Esophagus squamous epithelium (tissue), 5 donors: Measurements from ENCODE around the gene NID1. TPM values are rescaled to one million over a fixed set of nuclear protein-coding genes. Genes with fewer than 3 reads are reported as not detected.
A peak's percentile ranks its signal among the peaks of the same experiment; 100 is the strongest.

ENCODE experiments used
- DNase-seq: peaks from one replicate; lab custom pipeline; 2025; lab: John Stamatoyannopoulos, UW
- H3K27ac ChIP-seq, 4 donors: fragments of 200-600 bp; sonication (generic); one replicate each; pipeline ENCODE4 v1.5.1; 2016 to 2019; ENCODE audit warnings: mild to moderate bottlenecking in 1 of 4
- H3K27me3 ChIP-seq, 4 donors: fragments of 200-600 bp; sonication (generic); 1 replicate in 3 of 4; 2 replicates in 1 of 4; pipeline versions ENCODE4 v1.5.1 to v1.6.0; 2017 to 2021; ENCODE audit warnings: antibody characterized with exemption in 1 of 4
- H3K36me3 ChIP-seq, 3 donors: fragments of 200-600 bp; sonication (generic); one replicate each; pipeline ENCODE4 v1.5.1; 2016 to 2019
- H3K4me1 ChIP-seq, 3 donors: fragments of 200-600 bp; sonication (generic); one replicate each; pipeline ENCODE4 v1.5.1; 2017 to 2019
- H3K4me3 ChIP-seq, 4 donors: fragments of 200-600 bp; sonication (generic); 1 replicate in 3 of 4; 2 replicates in 1 of 4; pipeline ENCODE4 v1.5.1; 2016 to 2019; ENCODE audit warnings: mild to moderate bottlenecking in 2 of 4, moderate library complexity in 1 of 4
- H3K9me3 ChIP-seq, 3 donors: fragments of 200-600 bp; sonication (generic); one replicate each; pipeline ENCODE4 v1.5.1; 2016 to 2019
- CTCF ChIP-seq, 6 experiments: fragments of 450-650 bp in 4 of 6; fragments of 200-600 bp in 2 of 6; sonication (generic) in 2 of 6; IDR thresholded peaks; one replicate each; pipeline ENCODE4 v1.5.1; 2016 to 2019; ENCODE audit warnings: antibody characterized with exemption in 6 of 6, mild to moderate bottlenecking in 4 of 6, moderate library complexity in 4 of 6
- POLR2A ChIP-seq, 4 donors: fragments of 450-650 bp; IDR thresholded peaks; one replicate each; pipeline ENCODE4 v1.6.1; 2017; ENCODE audit warnings: antibody characterized with exemption in 4 of 4, mild to moderate bottlenecking in 4 of 4, moderate library complexity in 3 of 4
- WGBS, 2 donors: methylation state at CpG; one replicate each; pipeline ENCODE4 v1.1.5; 2018; 5-methylcytosine and 5-hydroxymethylcytosine counted together
- intact Hi-C: fragments of 100-400 bp; cut with DNase I; formaldehyde crosslinking; loops from one replicate; pipeline ENCODE4 v1.15.0; 2022
- total RNA-seq, 4 donors: library from RNA; depleted of rRNA; stranded (reverse); fragments of >200 nt; gene quantifications; one replicate each; pipeline ENCODE4 v1.1.0, GENCODE V29; 2016
- donor health status: DM: yes; HTN: yes; CAD: no.

NID1 gene
- total RNA-seq, 4 donors from 2014 or later: 3.6 to 120 (median 28.5) TPM

- 66% methylated on average over 9 of the region's 9 CpGs for WGBS, 2 donors
- intact Hi-C loops: no loop called here
- no peak overlapping the region for H3K27ac ChIP-seq
- H3K9me3 ChIP-seq: no peaks in the 10 kb centered on the region
- H3K4me3 ChIP-seq: no peak overlapping the region
- DNase-seq: no peak
- peaks cover 0 to 25% (median 10%) of the 10 kb centered on the region in 3 donors for H3K4me1 ChIP-seq
- no peaks in the 10 kb centered on the region for H3K36me3 ChIP-seq
- TF ChIP-seq CTCF (IDR thresholded peaks at IDR 0.05) (no peak), POLR2A (IDR thresholded peaks at IDR 0.05) (no peak)
- no peaks in the 10 kb centered on the region for H3K27me3 ChIP-seq
Observed at GRCh38 chr1:235943581-235944114, 121.2 kb downstream of the NID1 start.

DNA sequence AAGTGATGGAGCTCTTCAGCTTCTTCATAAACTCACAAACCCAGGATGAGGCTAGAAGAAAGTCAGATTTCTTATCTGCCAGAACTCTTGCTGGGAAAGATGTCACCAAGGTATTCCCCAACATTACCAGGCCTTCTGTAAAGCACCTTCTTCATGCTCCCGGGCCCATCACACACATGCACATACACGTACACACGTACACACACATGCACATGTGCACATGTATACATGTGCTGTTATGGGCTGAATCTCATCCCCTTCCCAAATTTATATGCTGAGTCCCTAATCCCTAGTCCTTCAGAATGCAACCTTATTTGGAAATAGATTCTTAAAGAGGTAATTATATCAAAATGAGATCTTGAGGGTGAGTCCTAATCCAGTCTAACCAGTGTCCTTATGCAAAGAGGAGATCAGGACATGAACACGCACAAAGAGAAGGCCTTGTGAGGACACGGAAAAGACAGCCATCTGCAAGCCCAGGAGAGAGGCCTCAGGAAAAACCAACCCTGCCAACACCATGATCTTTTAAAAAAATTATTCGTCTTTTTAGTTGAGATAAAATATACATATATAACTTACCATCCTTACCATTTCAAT lies 121.8 kb downstream of the NID1 start:
- Histone ChIP-seq H3K4me1 (peaks cover 0 to 30% (median 10%) of the 10 kb centered on the region in 3 donors), H3K4me3 (no peak overlapping the region), H3K27me3 (no peaks in the 10 kb centered on the region), H3K36me3 (no peaks in the 10 kb centered on the region), H3K27ac (peak overlapping the region in 1 of 4 donors; percentile 50), H3K9me3 (no peaks in the 10 kb centered on the region)
- DNase-seq: no peak
- intact Hi-C loops: no loop called here
- TF ChIP-seq CTCF (IDR thresholded peaks at IDR 0.05) (no peak), POLR2A (IDR thresholded peaks at IDR 0.05) (no peak)
- WGBS, 2 donors: 70 to 92% methylated on average over 6 of the region's 6 CpGs

DNA sequence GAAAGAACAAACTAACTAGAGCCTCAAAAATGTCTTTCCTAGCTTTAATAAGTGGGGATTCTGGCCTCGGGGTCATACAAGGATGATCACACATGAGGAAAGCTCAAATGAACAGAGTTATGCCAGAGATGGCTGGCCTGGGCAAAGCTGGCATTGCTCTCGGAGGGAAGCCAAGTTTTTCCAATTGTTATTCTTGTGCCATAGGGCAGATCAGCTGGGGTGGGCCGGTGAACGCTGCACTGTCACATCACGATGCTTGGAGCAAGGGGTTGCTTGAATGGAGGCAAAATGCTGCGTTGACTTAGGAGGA lies 122.3 kb downstream of the NID1 start:
- H3K4me3 ChIP-seq: no peak overlapping the region
- peaks cover 0 to 35% (median 10%) of the 10 kb centered on the region in 3 donors for H3K4me1 ChIP-seq
- TF ChIP-seq CTCF (IDR thresholded peaks at IDR 0.05): no peak
- TF ChIP-seq POLR2A (IDR thresholded peaks at IDR 0.05): no peak
- H3K27me3 ChIP-seq: no peaks in the 10 kb centered on the region
- no peaks in the 10 kb centered on the region for H3K9me3 ChIP-seq
- DNase-seq: no peak
- H3K27ac ChIP-seq: peak overlapping the region in 2 of 4 donors; percentile 34 to 50
- no peaks in the 10 kb centered on the region for H3K36me3 ChIP-seq
- intact Hi-C loops: no loop called here
- WGBS, 2 donors: 64 to 80% methylated on average over 5 to 6 of the region's 6 CpGs

DNA sequence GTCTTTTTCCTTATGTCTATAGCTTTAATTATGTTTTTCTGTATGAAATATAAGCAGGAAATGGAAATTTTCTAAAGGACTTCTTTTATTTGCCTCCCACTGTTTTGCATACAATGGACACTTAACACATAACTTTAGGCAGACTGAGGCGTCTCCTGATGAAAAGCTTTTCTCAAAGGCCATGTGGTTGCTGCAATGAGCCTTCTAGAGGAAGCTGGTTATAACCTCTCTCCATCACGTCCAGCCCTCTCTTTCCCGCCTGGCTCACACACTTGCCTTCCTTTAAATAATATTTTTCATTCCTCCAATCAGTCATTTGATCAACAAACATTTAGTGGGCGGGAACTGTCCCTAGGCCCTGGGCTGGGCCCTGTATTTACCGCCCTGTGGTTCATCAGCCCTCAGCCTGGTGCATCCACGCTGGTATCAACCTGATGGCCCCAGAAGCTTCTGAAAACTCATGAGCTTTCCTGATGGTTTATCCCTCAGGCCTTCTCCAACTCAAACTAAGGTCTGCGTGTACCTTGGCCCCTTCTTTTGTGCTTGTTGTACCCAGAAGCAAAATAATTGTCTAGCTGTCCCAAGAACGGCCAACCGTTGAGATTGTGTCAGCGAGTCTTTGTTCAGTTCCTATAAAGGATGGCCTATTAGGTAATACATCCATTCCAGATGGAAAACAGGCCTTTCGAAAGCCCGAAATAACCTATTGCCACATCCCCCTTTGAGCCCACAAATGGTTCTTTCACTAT lies 122.8 kb downstream of the NID1 start:
- intact Hi-C loops: no loop called here
- no peak for TF ChIP-seq CTCF (IDR thresholded peaks at IDR 0.05)
- no peak for TF ChIP-seq POLR2A (IDR thresholded peaks at IDR 0.05)
- H3K27ac ChIP-seq: peak overlapping the region in 3 of 4 donors; percentile 34 to 65 (median 36)
- WGBS, 2 donors: 75 to 81% methylated on average over 12 of the region's 12 CpGs
- peaks cover 0 to 35% (median 10%) of the 10 kb centered on the region in 3 donors for H3K4me1 ChIP-seq
- no peak overlapping the region for H3K4me3 ChIP-seq
- H3K27me3 ChIP-seq: no peaks in the 10 kb centered on the region
- H3K36me3 ChIP-seq: no peaks in the 10 kb centered on the region
- H3K9me3 ChIP-seq: no peaks in the 10 kb centered on the region
- no peak for DNase-seq

GRCh38 chr1:235940285-235940684 lies 124.6 kb downstream of the NID1 start:
- Histone ChIP-seq H3K4me1 (peaks cover 7 to 43% (median 16%) of the 10 kb centered on the region in 3 donors), H3K27ac (no peak overlapping the region), H3K9me3 (no peaks in the 10 kb centered on the region), H3K4me3 (no peak overlapping the region), H3K36me3 (no peaks in the 10 kb centered on the region), H3K27me3 (no peaks in the 10 kb centered on the region)
- intact Hi-C loops: no loop called here
- no peak for DNase-seq
- TF ChIP-seq POLR2A (IDR thresholded peaks at IDR 0.05) (no peak), CTCF (IDR thresholded peaks at IDR 0.05) (no peak)
- 75 to 93% methylated on average over 5 to 6 of the region's 6 CpGs for WGBS, 2 donors
